WERI-Rb-1 (cell line): Measurements from ENCODE around the gene ENO2.

Experiments used
- DNase-seq: peaks from one replicate; pipeline ENCODE4 v3.0.0-alpha.2; 2020
- H3K27ac ChIP-seq: fragments of 250-450 bp; sonication (Bioruptor Pico); 2 replicates; pipeline ENCODE4 v1.5.1; 2020; ENCODE audit warnings: mild to moderate bottlenecking, moderate library complexity
- H3K27me3 ChIP-seq: fragments of 250-450 bp; sonication (Bioruptor Pico); 2 replicates; pipeline ENCODE4 v1.5.1; 2021; ENCODE audit warnings: mild to moderate bottlenecking, low read depth, moderate library complexity; ENCODE audit not compliant: insufficient read depth, severe bottlenecking
- H3K36me3 ChIP-seq: fragments of 250-450 bp; sonication (Bioruptor Pico); 2 replicates; pipeline ENCODE4 v1.5.1; 2020; ENCODE audit warnings: mild to moderate bottlenecking, moderate library complexity
- H3K4me3 ChIP-seq: 2 replicates; pipeline ENCODE4 v1.5.1; 2011; ENCODE audit warnings: low read depth, mild to moderate bottlenecking, control low read depth, low read length
- H3K9me3 ChIP-seq: fragments of 250-450 bp; sonication (Bioruptor Pico); 2 replicates; pipeline ENCODE4 v1.5.1; 2021; ENCODE audit warnings: mild to moderate bottlenecking, moderate library complexity; ENCODE audit not compliant: severe bottlenecking
- TF ChIP-seq, protein P1 (sequence below): IDR thresholded peaks from 2 replicates; pipeline ENCODE4 v1.5.1; 2011; ENCODE audit warnings: low read depth, mild to moderate bottlenecking, control low read depth, inconsistent platforms, low read length

Gene ENO2

DNA sequence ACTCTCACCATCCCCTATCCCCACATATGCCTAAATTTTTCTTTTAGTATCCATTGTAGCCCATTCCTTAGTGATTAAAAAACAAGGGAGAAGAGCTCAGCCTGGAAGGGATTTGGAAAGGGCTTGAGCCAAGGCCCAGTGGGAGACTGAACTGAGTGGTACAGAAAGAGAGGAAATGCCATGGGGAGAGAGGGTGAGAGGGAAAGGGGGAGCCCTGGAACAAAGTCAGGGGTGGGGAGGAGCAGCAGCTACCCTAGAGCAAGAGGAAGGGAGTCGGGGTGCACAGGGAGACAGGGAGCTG lies 10.8 kb downstream of the ENO2 start:
- no peaks in the 10 kb centered on the region for H3K27me3 ChIP-seq
- H3K36me3 ChIP-seq, result peaks cover 48% of the 10 kb centered on the region

DNA sequence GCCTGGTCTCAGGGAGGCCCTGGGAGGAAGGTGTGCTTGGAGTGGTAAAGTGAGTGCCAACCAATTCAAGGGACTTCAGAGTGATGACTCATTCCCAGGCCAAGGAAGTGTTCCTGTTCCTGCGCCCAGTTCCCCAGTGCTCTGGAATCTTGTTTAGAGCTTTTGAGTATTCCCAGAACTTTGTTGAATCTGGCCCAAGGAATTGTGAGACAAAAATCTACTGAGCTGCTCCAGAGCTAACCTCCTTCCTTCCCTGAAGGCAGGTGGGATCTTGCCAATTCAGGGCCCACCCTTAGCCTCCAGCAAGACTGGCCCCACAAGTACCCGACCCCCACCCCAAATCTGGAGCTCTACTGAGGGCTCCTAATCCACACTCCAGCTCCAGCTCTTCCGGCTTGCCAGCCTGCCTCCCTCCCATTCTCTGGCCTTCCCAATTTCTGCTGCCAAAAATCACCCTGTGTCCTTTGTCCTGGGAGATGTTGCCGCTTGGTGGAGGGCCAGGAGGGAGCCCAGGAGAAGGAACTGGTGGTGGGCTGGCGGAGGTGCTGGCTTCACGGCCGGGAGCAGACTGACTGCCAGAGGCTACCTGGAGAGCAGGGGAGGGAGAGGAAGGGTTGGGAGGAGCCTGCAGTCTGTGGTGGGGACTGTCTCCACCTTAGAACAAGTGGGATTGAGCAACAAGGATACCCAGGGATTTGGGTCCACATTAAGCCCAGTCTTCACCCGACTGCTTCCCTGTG lies 11.3 kb downstream of the ENO2 start:
- Histone ChIP-seq H3K4me3 (no peak overlapping the region), H3K27me3 (no peaks in the 10 kb centered on the region), H3K36me3 (peaks cover 44% of the 10 kb centered on the region), H3K27ac (peak overlapping the region; percentile 68), H3K9me3 (no peaks in the 10 kb centered on the region)
- no peak for DNase-seq
- TF ChIP-seq, protein P1, sequence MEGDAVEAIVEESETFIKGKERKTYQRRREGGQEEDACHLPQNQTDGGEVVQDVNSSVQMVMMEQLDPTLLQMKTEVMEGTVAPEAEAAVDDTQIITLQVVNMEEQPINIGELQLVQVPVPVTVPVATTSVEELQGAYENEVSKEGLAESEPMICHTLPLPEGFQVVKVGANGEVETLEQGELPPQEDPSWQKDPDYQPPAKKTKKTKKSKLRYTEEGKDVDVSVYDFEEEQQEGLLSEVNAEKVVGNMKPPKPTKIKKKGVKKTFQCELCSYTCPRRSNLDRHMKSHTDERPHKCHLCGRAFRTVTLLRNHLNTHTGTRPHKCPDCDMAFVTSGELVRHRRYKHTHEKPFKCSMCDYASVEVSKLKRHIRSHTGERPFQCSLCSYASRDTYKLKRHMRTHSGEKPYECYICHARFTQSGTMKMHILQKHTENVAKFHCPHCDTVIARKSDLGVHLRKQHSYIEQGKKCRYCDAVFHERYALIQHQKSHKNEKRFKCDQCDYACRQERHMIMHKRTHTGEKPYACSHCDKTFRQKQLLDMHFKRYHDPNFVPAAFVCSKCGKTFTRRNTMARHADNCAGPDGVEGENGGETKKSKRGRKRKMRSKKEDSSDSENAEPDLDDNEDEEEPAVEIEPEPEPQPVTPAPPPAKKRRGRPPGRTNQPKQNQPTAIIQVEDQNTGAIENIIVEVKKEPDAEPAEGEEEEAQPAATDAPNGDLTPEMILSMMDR, result no peak

More for the DNA sequence above, 10.8 kb downstream of the ENO2 start:
- DNase-seq, result no peak
- H3K27ac ChIP-seq, result peak overlapping the region; percentile 68
- H3K9me3 ChIP-seq, result no peaks in the 10 kb centered on the region
- H3K4me3 ChIP-seq, result no peak overlapping the region
- TF ChIP-seq, protein P1, result no peak

DNA sequence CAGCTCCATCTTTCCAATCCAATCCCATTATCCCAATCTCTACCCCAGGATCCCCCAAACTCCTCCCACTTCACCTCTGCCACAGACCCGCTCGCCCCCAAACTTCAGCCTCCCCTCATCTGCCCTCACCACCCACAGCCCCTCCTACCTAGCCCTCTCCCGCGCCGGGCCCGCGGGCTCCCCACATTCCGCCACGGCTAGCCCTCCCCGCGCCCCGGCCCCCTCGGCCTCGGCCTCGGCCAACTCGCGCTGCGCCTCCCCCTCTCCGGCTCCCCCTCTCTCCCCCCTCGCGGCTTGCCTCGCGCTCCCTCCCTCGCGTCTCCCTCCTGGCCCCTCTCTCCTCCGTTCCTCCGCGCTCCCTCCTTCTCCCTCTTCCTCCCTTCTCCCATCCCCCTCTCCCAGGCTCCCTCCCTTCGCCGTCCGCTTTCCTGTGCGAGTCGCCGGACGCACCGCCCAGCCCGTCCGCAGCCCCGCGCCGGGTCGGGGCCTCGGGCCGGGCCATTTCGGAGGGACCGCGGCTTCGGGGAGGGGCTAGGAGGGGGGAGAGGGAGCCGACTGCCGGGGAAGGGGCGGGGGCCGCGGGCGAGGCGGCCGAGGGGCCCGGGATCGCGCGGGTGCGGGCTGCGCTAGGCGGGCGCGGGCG lies 13.1 kb downstream of the ENO2 start, which contains the start of gene ATN1:
ATN1 (plus strand) TSS at position 581 of the 643 bp plus-strand sequence. CDS start 6,043 bp downstream, outside the sequence.
- Histone ChIP-seq H3K27ac (peak within 1 kb of the TSS; percentile 94), H3K27me3 (no peaks in the 10 kb centered on the region), H3K4me3 (peak within 1 kb of the TSS; percentile 71), H3K36me3 (peaks cover 30% of the 10 kb centered on the region), H3K9me3 (no peaks in the 10 kb centered on the region)
- DNase-seq, result peak; percentile 87
- TF ChIP-seq, protein P1, result no peak

DNA sequence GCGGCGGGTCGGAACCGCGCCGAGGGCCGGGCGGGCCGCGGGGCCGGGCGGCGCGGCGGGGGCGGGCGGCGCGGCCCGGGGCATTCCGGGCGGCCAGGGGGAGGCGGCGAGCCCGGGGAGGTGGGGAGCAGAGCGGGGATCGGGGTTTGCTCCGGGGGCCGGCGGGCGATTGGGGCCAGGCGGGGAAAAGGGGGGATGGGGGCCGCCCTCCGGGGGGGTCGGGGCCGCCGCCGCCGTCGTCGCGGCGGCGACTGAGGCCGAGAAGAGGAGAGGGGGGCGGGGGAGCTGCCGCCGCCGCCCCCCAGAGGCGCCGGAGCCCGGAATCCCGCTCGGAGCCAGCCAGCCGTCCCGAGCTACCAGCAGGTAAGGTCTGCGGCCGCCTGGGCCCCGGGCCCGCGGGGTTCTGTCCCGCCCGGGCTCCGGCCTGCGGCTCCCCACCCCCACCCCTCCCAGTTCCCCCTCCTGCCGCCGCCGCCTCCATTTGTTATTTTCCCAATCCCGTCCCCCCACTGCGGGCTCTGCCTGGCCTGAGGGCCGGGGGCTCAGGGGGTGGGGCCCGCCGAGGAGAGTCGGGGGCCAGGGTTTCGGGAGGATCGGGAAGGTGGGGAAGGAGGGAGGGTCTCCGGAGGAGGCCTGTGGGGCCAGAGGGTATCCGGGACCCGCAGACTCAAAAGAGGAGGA lies 13.8 kb downstream of the ENO2 start:
- DNase-seq, result no peak
- TF ChIP-seq, protein P1, result no peak
- Histone ChIP-seq H3K4me3 (peak overlapping the region; percentile 71), H3K9me3 (no peaks in the 10 kb centered on the region), H3K27me3 (no peaks in the 10 kb centered on the region), H3K36me3 (peaks cover 27% of the 10 kb centered on the region), H3K27ac (peak overlapping the region; percentile 58)

DNA sequence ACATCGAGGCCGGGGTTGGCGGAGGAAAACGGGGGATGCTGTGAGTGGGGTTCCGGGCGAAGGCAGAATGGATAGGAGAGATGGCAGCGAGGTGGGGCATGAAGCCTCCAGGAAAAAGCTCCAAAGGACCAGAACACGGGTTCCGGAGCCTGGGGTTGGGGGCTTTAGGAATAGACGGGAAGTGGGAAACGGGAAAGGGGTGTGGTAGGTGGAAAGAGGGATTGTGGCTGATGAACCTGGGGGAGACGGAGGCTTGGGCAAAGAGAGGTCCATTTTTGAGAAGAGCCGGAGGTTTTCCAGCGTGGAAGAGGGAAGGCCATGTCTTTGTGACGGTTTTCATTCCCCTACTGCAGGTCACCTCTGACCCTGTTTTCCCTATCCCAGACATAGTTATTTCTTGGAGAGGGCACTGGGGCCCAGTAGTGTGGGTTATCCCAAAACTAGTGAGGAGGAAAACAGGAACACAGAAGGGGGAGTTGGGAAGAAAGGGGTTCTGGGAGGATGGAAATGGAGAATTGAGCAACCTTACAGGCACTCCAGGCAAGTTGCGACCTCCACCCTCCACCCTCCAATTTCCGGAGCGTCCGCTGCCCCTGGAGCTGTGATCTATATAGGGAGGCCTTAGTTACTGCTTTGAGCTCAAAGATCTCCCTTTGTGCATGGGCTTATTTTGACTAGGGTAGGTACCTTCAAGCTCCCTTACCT lies 14.5 kb downstream of the ENO2 start:
- TF ChIP-seq, protein P1, result no peak
- no peak for DNase-seq
- peak overlapping the region; percentile 58 for H3K27ac ChIP-seq
- no peaks in the 10 kb centered on the region for H3K27me3 ChIP-seq
- H3K9me3 ChIP-seq, result no peaks in the 10 kb centered on the region
- peaks cover 27% of the 10 kb centered on the region for H3K36me3 ChIP-seq
- H3K4me3 ChIP-seq, result peak overlapping the region; percentile 71
